ENCODE measurements around the gene CLIP3. TPM values are rescaled to one million over a fixed set of nuclear protein-coding genes. Genes with fewer than 3 reads are reported as not detected.
A peak's percentile ranks its signal among the peaks of the same experiment; 100 is the strongest.

The CLIP3 gene
- total and polyA plus RNA-seq, 9 of the 15 experiments (the other 6 are each of a cell fraction or from before 2014, with no cell fraction given), result 0.01 to 0.50 (median 0.15) TPM; not detected in 1

GRCh38 chr19:36051637-36052036, 19.0 kb upstream of the CLIP3 start:
- no peaks in the 10 kb centered on the region for H3K9me1 ChIP-seq (ENCODE audit: control insufficient read depth, insufficient read depth, low read length)
- peak; percentile 91 for TF ChIP-seq PKNOX1 (IDR thresholded peaks at IDR 0.05)
- TF ChIP-seq PBX2 (CRISPR knock-in tag; IDR thresholded peaks at IDR 0.05; ENCODE audit: low read depth), result no peak
- TF ChIP-seq PBX2 (tag; conservative IDR thresholded peaks at IDR 0.05; ENCODE audit: low read depth), result 0 out of 2 replicates have a peak, but pooled peaks have one; percentile 43
- no peak for TF ChIP-seq FIP1L1 (IDR thresholded peaks at IDR 0.05; ENCODE audit: low read depth, low read length, poor library complexity, severe bottlenecking)
- in situ Hi-C loops (cut with MboI), result no loop called here
- no peak overlapping the region for H3K27ac ChIP-seq (ENCODE audit: extremely low read depth, low read depth, low read length)
- no peak overlapping the region for H2AFZ ChIP-seq (ENCODE audit: low read depth, low read length)
- ChIA-PET POLR2A (no interaction called here), CTCF (ENCODE audit: low intra/inter-chr PET ratio) (no interaction called here)
- H3K79me2 ChIP-seq (ENCODE audit: control insufficient read depth, insufficient read depth, low read length), result peaks cover 19% of the 10 kb centered on the region
- 83% methylated on average over 4 of the region's 4 CpGs for WGBS (ENCODE audit: insufficient coverage, low coverage, missing lambda C conversion rate)
- intact Hi-C loops (cut with micrococcal nuclease), result loop anchor here (1.0 to 5.0 kb wide), 2 partner anchors 37 to 54 kb away; partner anchors contain the start of genes ALKBH6 and SDHAF1
- BruUV-seq (replicated peaks), result no TSS peak
- H3K4me2 ChIP-seq (ENCODE audit: insufficient read depth, low read length), result no peak overlapping the region
- H4K20me1 ChIP-seq (replicated peaks; ENCODE audit: control insufficient read depth, insufficient read depth, low read length), result no peaks in the 10 kb centered on the region
- ATAC-seq, result no peak
- H3K27me3 ChIP-seq (ENCODE audit: control insufficient read depth in 2 of 2, insufficient read depth in 2 of 2, low read length in 2 of 2), result no peaks in the 10 kb centered on the region
- no peaks in the 10 kb centered on the region for H3K36me3 ChIP-seq (ENCODE audit: control insufficient read depth, insufficient read depth, low read length)
- H3K4me1 ChIP-seq (replicated peaks in 1 of 2; ENCODE audit: control insufficient read depth in 2 of 2, insufficient read depth in 2 of 2, low read length in 2 of 2), result peaks cover 5 to 23% of the 10 kb centered on the region in 2 experiments; a peak in 3 of 5 replicates
- H3K9ac ChIP-seq (ENCODE audit: insufficient read depth in 1 of 2, low read depth in 2 of 2, low read length in 2 of 2), result peak overlapping the region in 1 of 2 experiments; percentile 73; a peak in 1 of 4 replicates
- no peaks in the 10 kb centered on the region for H3K9me3 ChIP-seq (replicated peaks; ENCODE audit: control insufficient read depth, insufficient read depth, low read depth, low read length)
- no peak for DNase-seq (ENCODE audit: extremely low read depth in 1 of 4, low spot score in 3 of 4)
- FAIRE-seq, result no peak
- no peak overlapping the region for H3K4me3 ChIP-seq

All from K562 (cell line).